HG03520 (cell line): ENCODE results near the gene CGAS.
A peak's percentile ranks its signal among the peaks of the same experiment; 100 is the strongest.
"Not testable (repeated sequence)": the region's sequence is repeated elsewhere in the genome, so short reads cannot be mapped to it uniquely, and the experiment has no call there.

ENCODE experiments used
- ATAC-seq: cut with Tn5 transposase; IDR thresholded peaks from one replicate; pipeline ENCODE4 v1.9.1; 2021; ENCODE audit warnings: mild to moderate bottlenecking, moderate library complexity; ENCODE audit not compliant: unreplicated experiment

The CGAS gene

DNA sequence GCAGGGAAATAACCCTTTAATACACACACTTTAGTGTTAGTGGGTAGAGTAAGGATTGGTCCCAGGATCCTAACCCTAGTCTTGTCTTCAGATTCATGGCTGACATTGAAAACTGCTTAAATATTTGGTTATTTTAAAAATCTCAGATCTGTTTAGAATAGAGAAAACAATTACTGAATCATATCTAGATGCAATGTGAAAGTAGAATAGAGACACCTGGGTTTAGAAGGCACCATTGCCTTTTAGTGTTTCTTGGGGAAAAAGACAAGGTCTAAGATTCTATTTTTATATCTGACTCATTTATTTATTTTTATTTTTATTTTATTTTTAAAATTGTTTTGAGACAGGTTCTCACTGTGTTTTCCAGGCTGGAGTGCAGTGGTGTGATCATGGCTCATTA, 51.4 kb downstream of the CGAS start:
- no peak for ATAC-seq

DNA sequence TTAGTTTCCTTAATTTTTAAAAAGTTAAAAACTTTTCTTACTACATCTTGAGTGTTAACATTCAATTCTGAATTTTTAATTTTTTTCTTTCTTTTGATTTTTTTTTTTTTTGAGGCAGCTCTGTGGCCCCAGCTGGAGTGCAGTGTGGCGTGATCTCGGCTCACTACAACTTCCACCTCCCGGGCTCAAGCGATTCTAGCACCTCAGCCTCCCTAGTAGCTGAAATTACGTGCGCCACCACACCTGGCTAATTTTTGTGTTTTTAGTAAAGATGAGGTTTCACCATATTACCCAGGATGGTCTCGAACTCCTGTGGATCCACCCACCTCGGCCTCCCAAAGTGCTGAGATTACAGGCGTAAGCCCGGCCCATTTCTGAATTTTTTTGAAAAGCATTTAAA, 56.2 kb downstream of the CGAS start:
- no peak for ATAC-seq

DNA sequence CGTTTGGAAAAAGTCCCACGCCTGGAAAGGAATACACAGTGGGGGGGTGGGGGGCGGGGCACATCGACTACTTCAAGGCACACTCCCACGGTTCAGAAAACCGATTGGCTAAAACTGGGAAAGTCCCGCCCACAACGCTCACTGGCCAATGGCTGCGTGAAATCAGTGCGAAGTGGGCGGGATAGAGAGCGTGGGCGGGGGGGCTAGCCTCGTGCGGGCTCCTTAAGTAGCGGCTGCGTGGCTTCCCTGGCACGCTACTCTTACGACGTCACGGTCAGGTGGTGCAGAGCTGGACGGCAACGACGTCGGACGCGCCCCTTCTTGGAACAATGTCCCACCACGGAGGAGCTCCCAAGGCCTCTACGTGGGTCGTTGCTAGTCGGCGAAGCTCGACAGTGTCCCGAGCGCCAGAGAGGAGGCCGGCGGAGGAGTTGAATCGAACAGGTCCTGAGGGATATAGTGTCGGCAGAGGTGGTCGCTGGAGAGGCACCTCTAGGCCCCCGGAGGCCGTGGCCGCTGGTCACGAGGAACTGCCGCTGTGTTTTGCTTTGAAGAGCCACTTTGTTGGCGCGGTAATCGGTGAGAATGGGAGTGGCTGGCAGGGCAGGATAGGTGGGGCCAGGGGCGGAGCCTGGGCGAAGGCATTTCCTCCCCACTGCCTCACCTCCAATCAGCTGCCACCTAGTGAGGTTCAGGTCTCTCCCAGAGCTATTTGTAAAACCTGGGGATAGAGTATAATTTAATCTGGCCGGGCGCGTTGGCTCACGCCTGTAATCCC, 57.3 kb downstream of the CGAS start, which contains the start of gene DDX43:
Gene DDX43 (plus strand): TSS at position 252 of the 778 bp plus-strand sequence. CDS start 78 bp downstream, at position 330.
- no peak for ATAC-seq

DNA sequence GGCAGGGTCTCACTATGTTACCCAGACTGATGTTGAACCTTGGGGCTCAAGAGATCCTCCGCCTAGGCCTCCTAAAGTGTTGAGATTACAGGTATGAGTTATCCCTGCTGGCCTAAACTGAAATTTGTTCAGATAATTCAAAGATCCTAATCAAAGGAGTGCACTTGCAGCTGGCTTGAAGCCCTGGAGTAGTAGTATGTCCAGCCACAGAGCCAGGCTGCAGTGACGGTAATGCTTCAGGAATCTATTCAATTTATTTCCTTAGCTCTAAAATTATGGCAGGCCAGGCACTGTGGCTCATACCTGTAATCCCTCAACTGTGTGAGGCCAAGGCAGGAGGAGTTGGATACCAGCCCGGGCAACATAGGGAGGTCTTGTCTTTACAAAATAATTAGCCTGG, 58.8 kb downstream of the CGAS start:
- no peak for ATAC-seq

DNA sequence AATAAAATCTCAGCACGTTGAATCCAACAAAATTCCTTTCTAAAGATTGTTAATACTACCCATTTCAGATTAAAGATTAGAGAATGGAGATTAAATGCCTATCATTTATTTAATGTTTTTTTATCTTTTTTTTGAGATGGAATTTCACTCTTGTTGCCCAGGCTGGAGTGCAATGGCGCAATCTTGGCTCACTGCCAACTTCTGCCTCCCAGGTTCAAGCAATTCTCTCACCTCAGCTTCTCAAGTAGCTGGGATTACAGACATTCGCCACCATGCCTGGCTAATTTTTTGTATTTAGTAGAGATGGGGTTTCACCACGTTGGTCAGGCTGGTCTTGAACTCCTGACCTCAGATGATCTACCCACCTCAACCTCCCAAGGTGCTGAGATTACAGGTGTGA, 59.9 kb downstream of the CGAS start:
- not testable (repeated sequence) for ATAC-seq

DNA sequence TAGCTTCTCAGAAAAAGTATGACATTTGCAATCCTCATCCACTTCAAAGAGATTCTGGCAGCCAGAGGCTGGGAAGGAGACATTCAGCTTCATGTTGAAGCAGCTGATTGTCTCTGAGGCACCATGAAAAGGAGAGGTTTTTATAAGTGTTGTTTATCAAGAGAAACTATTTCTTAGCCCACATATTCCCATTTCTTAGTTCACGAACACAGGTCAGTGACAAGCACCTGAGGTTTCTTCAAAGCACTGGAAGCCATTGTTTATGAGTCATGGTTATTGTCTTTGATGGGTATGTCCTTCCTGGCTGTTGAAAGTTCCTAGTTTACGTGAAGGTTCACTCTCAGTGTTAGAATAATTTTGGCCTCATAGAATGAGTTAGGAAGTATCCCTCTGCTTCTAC, 60.4 kb downstream of the CGAS start:
- no peak for ATAC-seq

DNA sequence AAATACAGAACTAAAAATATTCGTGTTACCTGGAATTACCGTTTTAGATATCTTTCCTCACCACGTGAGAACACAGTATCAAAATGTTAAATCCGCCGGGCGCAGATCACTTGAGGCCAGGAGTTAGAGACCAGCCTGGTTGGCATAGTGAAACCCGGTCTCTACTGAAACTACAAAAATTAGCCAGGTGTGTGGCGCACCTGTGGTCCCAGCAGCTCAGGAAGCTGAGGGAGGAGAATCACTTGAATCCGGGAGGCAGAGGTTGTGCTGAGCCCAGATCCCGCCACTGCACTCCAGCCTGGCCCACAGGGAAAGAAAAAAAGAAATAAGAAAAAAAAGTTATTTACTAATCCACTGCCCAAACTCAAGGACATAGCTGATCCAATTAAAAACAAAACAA, 62.2 kb downstream of the CGAS start:
- no peak for ATAC-seq

DNA sequence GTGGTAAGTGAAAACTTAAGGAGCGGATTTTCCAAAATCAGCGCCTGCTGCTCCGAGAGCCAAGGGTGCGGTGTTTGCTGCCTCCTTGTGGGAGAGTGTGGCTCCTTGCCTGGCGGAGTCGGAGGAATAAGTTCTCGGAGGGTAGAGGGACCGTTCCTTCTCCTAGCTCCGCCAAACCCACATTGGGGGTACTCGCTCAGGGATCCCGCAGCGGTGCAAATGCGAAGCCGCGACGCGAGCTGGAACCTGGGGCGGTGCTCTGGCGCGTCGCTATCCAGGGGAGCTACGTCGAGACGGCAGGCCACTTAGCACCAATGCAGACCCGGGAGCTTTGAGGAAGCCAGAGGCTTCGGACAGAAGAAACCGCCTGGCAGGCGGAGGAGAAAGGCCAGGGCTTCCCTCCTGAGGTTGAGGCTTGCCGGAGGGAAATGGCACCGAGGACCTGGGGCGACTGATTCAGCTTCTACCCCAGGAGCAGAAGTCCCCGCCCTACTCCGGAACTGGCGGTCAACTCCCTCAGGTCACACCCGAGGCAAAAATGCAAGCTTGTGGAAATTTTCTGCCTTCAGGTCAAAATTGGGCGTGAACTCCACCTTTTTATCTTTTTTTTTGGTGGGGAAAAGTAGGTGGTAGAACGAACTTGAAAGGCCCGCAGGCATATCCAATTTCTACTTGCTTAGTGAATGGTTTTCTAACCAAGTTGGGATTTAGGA, 63.1 kb downstream of the CGAS start:
- peak; percentile 57 for ATAC-seq

DNA sequence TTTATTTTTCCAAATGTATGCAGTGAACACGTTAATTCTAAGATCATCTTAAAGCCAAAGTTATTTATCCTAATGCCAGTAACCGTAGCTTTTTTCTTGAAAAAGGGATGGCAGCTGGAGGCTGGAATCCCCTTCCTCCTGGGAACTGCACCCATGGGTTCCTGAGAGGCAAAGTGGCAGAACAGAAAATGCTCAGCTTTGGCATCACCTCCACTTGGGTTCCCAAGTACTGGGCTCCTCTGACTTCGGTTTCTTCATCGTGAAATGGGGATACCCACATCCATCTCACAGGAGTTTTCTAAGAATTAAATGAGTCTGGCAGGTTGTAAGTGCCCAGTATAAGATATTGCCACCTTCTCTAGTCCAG, 63.7 kb downstream of the CGAS start:
- ATAC-seq = peak; percentile 26

DNA sequence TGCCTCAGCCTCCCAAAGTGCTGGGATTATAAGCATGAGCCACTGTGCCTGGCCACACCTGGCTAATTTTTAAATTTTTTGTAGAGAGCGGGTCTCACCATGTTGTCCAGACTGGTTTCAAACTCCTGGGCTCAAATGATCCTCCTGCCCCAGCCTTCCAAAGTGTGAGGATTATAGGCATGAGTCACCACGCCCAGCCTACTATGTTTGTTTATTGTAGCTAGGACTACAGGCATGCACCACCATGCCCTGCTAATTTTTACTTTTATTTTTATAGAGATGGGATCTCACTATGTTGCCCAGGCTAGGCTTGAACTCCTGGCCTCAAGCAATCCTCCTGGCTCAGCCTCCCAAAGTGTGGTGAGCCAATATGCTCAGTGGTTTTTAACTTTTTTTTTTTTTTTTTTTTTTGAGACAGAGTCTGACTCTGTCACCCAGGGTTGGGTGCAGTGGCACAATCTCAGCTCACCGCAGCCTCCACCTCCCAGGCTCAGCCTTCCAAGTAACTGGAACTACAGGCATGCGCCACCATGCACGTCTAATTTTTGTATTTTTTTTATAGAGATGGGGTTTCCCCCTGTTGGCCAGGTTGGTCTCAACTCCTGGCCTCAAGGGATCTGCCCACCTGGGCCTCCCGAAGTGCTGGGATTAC, 69.5 kb downstream of the CGAS start:
- ATAC-seq = no peak

DNA sequence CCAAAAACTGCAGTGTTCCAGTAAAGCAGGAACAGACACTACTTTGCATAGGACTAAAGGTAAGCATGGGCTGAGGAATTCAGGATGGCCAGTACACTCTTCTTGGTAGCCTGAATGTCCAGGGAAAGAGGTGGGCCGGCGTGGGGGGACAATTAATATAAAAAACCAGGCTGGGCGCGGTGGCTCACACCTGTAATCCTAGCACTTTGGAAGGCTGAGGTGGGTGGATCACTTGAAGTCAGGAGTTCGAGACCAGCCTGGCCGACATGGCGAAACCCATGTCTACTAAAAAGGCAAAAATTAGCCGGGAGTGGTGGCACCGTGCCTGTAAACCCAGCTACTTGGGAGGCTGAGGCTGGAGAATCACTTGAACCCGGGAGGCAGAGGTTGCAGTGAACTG, 70.6 kb downstream of the CGAS start:
- not testable (repeated sequence) for ATAC-seq

DNA sequence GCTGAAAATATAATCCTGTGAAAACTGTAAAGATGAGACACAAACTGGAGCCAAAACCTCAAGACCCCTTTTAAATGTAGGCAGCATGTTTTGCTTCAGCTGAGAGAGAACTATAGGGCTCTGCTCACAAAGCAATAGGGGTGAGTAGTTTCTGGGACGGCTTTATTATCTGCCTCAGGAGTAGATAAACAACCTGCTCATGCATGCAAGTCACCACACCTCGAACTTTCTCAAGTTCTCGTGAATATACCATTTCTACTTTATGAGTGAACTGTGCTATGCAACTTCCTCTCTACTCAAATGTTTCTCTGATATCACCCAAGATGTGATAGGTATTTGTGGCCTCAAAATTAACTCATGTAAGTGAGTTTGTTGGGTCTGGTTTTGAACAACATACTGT, 74.9 kb downstream of the CGAS start:
- ATAC-seq = no peak

DNA sequence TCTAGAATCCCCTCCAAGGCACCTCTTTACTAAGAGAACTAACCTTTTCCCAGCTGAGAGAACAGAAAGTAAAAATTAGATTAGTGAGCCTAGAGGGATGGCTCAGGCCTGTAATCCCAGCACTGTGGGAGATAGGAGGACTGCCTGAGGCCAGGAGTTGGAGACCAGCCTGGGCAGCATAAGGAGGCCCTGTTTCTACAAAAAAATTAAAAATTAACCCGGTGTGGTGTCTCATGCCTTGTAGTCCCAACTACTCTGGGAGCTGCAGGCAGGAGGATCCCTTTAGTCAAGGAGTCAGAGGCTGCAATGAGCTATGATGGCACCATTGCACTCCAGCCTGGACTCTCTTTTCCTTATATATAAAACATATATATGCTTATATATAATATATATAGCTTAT, 76.9 kb downstream of the CGAS start:
- no peak for ATAC-seq
